ENCODE measurements around the gene RPS23. TPM values are rescaled to one million over a fixed set of nuclear protein-coding genes. Genes with fewer than 3 reads are reported as not detected.

The RPS23 gene
- total RNA-seq, 1 experiment from 2014 or later = 2,206 TPM

GRCh38 chr5:82283893-82284292 is 5.7 kb upstream of the RPS23 start:
- H3K27me3 ChIP-seq (ENCODE audit: insufficient read depth, low read length) = no peaks in the 10 kb centered on the region
- no TSS peak for BruUV-seq (replicated peaks)
- H3K4me3 ChIP-seq (replicated peaks in 1 of 2; ENCODE audit: low read depth in 1 of 2, low read length in 2 of 2) = no peak overlapping the region
- no peak overlapping the region for H3K9ac ChIP-seq (ENCODE audit: low read length)
- peaks cover 4 to 12% of the 10 kb centered on the region in 2 experiments; a peak in 2 of 4 replicates for H3K4me1 ChIP-seq (ENCODE audit: control insufficient read depth in 1 of 2, insufficient read depth in 2 of 2, low read length in 2 of 2)
- H3K9me2 ChIP-seq (ENCODE audit: insufficient read depth) = no peaks in the 10 kb centered on the region
- ChIA-PET CTCF (no interaction called here), POLR2A (no interaction called here), RAD21 (ENCODE audit: low non-redundant PET in 1 of 2, low total read pairs in 2 of 2, uncharacterized antibody in 2 of 2, unreplicated experiment in 2 of 2) (no interaction called here)
- intact Hi-C loops (cut with micrococcal nuclease) = no loop called here
- H3K9me3 ChIP-seq (ENCODE audit: control insufficient read depth in 1 of 2, insufficient read depth in 1 of 2, low read depth in 1 of 2, low read length in 2 of 2) = no peaks in the 10 kb centered on the region
- no peak overlapping the region for H3K4me2 ChIP-seq (ENCODE audit: low read length)
- H3K36me3 ChIP-seq (ENCODE audit: control insufficient read depth in 1 of 2, insufficient read depth in 2 of 2, low read length in 2 of 2) = no peaks in the 10 kb centered on the region
- DNase-seq (ENCODE audit: low read depth, low spot score) (no peak), ATAC-seq (no peak)
- H2AFZ ChIP-seq (ENCODE audit: low read depth, low read length, poor library complexity, severe bottlenecking) = no peak overlapping the region
- no peaks in the 10 kb centered on the region for H4K20me1 ChIP-seq (ENCODE audit: insufficient read depth)
- TF ChIP-seq RAD21 (IDR thresholded peaks at IDR 0.05; ENCODE audit: low read depth) = no peak
- TF ChIP-seq SP1 (IDR thresholded peaks at IDR 0.05; ENCODE audit: low read depth) = no peak
- no peak for TF ChIP-seq CEBPB (IDR thresholded peaks at IDR 0.05; ENCODE audit: low read depth)
- TF ChIP-seq POLR2AphosphoS5 (IDR thresholded peaks at IDR 0.05; ENCODE audit: low read depth, low read length) = no peak
- no peak for TF ChIP-seq ELF1 (IDR thresholded peaks at IDR 0.05; ENCODE audit: borderline replicate concordance, low read depth)
- TF ChIP-seq CTCF (IDR thresholded peaks at IDR 0.05 in 2 of 3, conservative IDR thresholded peaks at IDR 0.05 in 1 of 3; ENCODE audit: borderline replicate concordance in 1 of 3, insufficient read depth in 1 of 3, low read depth in 2 of 3, low read length in 2 of 3) = no peak
- no peak for TF ChIP-seq FOSL1 (IDR thresholded peaks at IDR 0.05; ENCODE audit: low read depth)
- H3K79me2 ChIP-seq (ENCODE audit: insufficient read depth, low read length) = peaks cover 33% of the 10 kb centered on the region
- H3K27ac ChIP-seq (ENCODE audit: low read depth, low read length) = no peak overlapping the region

- Histone ChIP-seq H2AFZ (ENCODE audit: low read depth, low read length, poor library complexity, severe bottlenecking) (no peak overlapping the region), H4K20me1 (ENCODE audit: insufficient read depth) (peaks cover 6% of the 10 kb centered on the region; the same call in 1 of the 2 replicates), H3K4me1 (ENCODE audit: control insufficient read depth in 1 of 2, insufficient read depth in 2 of 2, low read length in 2 of 2) (peaks cover 4 to 23% of the 10 kb centered on the region in 2 experiments; a peak in 3 of 4 replicates), H3K4me2 (ENCODE audit: low read length) (peak overlapping the region; percentile 94), H3K9me2 (ENCODE audit: insufficient read depth) (no peaks in the 10 kb centered on the region), H3K79me2 (ENCODE audit: insufficient read depth, low read length) (peaks cover 50% of the 10 kb centered on the region), H3K27ac (ENCODE audit: low read depth, low read length) (peak overlapping the region; percentile 74), H3K27me3 (ENCODE audit: insufficient read depth, low read length) (no peaks in the 10 kb centered on the region), H3K9ac (ENCODE audit: low read length) (peak overlapping the region; percentile 92), H3K9me3 (ENCODE audit: control insufficient read depth in 1 of 2, insufficient read depth in 1 of 2, low read depth in 1 of 2, low read length in 2 of 2) (no peaks in the 10 kb centered on the region), H3K36me3 (ENCODE audit: control insufficient read depth in 1 of 2, insufficient read depth in 2 of 2, low read length in 2 of 2) (peaks cover 22 to 32% of the 10 kb centered on the region in 2 experiments), H3K4me3 (replicated peaks in 1 of 2; ENCODE audit: low read depth in 1 of 2, low read length in 2 of 2) (peak overlapping the region; percentile 93 to 94)
- ChIA-PET CTCF (no interaction called here), RAD21 (ENCODE audit: low non-redundant PET in 1 of 2, low total read pairs in 2 of 2, uncharacterized antibody in 2 of 2, unreplicated experiment in 2 of 2) (no interaction called here), POLR2A (interaction anchor here (0.7 to 1.4 kb wide), 7 partner anchors 16 to 137 kb away, joined by 3 to 13 read pairs (median 4); no protein-coding TSS in a partner anchor)
- TF ChIP-seq EZH2phosphoT487 (IDR thresholded peaks at IDR 0.05; ENCODE audit: borderline replicate concordance) (no peak), JUND (IDR thresholded peaks at IDR 0.05) (no peak), POLR2A (IDR thresholded peaks at IDR 0.05; ENCODE audit: borderline replicate concordance, extremely low read depth, insufficient read depth, insufficient read length) (peak; percentile 91), CBX3 (IDR thresholded peaks at IDR 0.05; ENCODE audit: low read depth) (no peak)
- no peak for DNase-seq (ENCODE audit: low read depth, low spot score)
- no peak for ATAC-seq
- BruUV-seq (replicated peaks) = TSS peak; percentile 90
- intact Hi-C loops (cut with micrococcal nuclease) = loop anchor here (1.0 kb wide), 1 partner anchor 528 kb away; the partner anchor contains the start of gene SSBP2
These were observed 687 bp upstream of the RPS23 start for GRCh38 chr5:82278711-82279370.
